ENCODE results near the gene GALNT6.

DNA sequence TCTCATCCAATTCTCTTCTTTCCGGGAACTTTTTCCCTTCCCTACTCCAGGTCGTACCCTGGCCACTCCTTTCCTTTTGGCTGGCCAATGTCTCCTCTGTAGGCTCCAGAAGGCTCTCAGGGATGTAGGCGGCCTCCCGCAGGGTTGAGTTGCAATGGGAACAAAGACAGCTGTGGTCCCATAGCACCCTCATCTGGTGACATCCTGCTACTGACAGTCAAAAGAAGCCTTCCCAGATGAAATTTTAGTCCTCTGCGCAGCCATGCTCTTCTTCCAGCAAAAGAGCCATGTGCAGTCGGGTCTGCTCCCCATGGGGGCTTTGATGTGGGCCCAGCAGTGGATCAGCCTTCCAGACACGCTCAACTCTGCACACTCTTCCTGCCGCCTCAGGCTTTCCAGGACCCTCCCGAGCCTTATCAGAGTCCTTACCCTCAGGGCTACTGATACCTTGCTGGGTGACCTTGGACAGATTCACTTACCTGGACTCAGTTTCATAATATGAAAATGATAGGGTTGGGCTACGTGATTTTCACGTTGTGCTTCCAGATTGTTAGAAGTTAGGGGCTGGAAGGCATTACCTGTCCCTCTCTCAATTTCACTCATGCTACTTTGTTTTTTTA, 39.2 kb downstream of the GALNT6 start:
- TF ChIP-seq EZH2 (IDR thresholded peaks at IDR 0.05; ENCODE audit: insufficient read depth, poor library complexity, severe bottlenecking) (no peak), EZH2phosphoT487 (IDR thresholded peaks at IDR 0.05; ENCODE audit: insufficient read depth, low read depth) (no peak)

Data from GM23248 (cell line).